Stimulated activated naive CD8-positive, alpha-beta T cell treated with anti-CD3 and anti-CD28 coated beads, Interleukin-15, Interleukin-2, amounts not matched to agents 100 ng/mL and 50 ng/mL, for 24 hours (primary cell): ENCODE measurements around the gene DNAJC4.
A peak's percentile ranks its signal among the peaks of the same experiment; 100 is the strongest.

Source experiments
- H3K27ac Mint-ChIP-seq: one replicate; pipeline ENCODE4 v1.8.0; 2021; ENCODE audit warnings: mild to moderate bottlenecking, mixed read lengths
- H3K27me3 Mint-ChIP-seq: one replicate; pipeline ENCODE4 v1.8.0; 2021; ENCODE audit warnings: mixed read lengths
- H3K36me3 Mint-ChIP-seq: one replicate; pipeline ENCODE4 v1.8.0; 2021; ENCODE audit warnings: low read depth, mixed read lengths
- H3K4me1 Mint-ChIP-seq: one replicate; pipeline ENCODE4 v1.8.0; 2021; ENCODE audit warnings: low read depth, mixed read lengths
- H3K4me3 Mint-ChIP-seq: one replicate; pipeline ENCODE4 v1.8.0; 2021; ENCODE audit warnings: mild to moderate bottlenecking, mixed read lengths
- H3K9me3 Mint-ChIP-seq: one replicate; pipeline ENCODE4 v1.8.0; 2021; ENCODE audit warnings: mixed read lengths

The DNAJC4 gene, protein sequence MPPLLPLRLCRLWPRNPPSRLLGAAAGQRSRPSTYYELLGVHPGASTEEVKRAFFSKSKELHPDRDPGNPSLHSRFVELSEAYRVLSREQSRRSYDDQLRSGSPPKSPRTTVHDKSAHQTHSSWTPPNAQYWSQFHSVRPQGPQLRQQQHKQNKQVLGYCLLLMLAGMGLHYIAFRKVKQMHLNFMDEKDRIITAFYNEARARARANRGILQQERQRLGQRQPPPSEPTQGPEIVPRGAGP

DNA sequence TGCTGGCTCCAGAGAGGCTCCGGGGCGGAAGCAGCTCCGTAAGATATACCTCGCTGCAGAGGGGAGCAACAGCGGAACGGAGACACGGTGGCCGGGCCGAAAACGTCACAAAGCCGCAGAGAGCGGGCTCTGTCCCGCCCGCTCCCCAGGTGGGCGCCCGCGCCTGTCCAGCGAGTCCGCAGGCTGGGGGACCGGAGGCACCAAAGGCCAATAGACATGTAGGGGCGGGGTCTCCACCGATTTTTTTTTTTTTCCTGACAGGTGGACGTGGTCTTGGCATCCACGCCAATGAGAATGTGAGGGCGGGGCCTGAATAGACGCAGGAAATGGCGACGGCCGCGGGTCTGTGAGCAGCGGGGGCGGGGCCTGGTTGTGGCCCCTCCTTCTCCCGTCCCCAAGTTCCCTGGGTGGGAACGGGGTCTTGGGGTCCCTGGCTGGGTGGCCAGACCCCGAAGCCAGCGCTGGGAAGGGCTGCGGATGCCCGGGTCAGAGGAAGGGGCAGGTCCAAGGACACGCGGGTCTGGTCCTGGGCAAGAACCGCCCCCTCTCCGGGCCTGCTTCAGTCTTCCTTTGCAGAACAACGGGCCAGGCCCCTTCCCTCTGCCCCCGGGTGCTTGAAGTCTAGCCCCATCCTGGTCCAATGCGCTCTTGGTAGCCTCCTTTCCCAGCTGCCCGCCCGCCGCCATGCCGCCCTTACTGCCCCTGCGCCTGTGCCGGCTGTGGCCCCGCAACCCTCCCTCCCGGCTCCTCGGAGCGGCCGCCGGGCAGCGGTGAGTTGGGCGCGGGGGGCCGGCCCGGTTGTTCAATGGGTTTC is at the start of gene DNAJC4:
TSS of gene DNAJC4 (plus strand) at position 378 of the 814 bp plus-strand sequence. CDS start at position 685, 307 bp downstream.
- no peaks in the 10 kb centered on the region for H3K9me3 Mint-ChIP-seq
- H3K27me3 Mint-ChIP-seq = no peaks in the 10 kb centered on the region
- peaks cover 58% of the 10 kb centered on the region for H3K4me1 Mint-ChIP-seq
- H3K27ac Mint-ChIP-seq = peak within 1 kb of the TSS; percentile 85
- H3K36me3 Mint-ChIP-seq = no peaks in the 10 kb centered on the region
- peak within 1 kb of the TSS; percentile 86 for H3K4me3 Mint-ChIP-seq

DNA sequence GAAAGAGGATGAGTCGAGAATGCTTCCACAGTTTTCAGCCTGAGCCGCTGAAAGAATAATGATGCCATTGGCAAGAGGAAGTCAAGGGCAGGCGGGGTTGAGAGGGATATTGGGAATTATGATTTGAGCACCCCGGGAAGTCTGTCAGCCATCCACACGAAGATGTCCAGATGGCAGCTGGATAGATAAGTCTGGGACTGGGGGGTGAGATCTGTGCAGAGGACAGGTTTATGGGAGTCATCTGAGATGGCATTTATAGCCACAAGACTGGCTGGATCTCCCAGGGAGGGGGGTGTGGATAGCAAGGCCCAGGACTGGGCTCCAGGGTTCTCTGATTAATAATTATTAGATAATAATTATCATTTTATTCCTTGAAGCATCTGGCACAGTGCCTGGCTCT is 49.5 kb upstream of the DNAJC4 start:
- H3K4me1 Mint-ChIP-seq = peaks cover 51% of the 10 kb centered on the region
- no peak overlapping the region for H3K4me3 Mint-ChIP-seq

DNA sequence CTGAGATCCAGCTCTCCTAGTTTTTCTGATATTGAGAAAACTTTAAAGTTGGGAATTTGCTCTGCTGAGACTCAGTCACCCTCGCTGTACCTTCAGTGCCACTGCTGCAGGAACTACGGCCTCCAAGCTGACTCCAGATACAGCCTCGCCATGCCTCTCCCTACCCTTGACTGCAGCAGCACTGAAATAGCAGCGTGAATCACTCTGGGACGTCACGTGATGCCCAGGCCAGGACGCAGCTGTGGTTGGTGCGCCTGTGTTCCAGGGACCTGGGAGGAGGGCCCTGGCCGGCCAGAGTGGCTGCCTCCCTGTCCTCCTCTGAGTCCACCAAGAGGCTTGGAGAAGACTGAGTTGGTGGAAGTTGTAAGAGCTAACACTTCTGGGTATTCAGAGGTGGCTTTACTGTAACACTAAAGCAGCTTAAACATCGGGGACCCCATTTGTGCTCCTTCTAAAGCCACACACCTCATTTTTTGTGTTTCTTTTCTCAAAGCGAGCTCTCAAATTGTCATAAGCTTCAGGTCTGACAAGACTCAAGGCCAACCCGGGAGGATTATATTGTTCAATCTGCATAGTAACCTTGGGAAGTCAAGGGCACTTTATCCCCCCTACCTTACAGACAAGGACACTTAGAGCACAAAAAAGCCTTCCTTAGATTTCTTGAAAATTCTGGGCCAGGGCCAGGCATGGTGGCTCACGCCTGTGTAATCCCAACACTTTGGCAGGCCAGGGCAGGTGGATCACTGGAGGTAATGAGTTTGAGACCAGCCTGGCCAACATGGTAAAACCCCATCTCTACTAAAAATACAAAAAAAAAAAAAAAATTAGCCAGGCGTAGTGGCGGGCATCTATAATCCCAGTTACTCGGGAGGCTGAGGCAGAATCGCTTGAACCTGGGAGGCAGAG is 48.6 kb upstream of the DNAJC4 start:
- Mint-ChIP-seq H3K36me3 (no peaks in the 10 kb centered on the region), H3K27me3 (no peaks in the 10 kb centered on the region), H3K9me3 (no peaks in the 10 kb centered on the region), H3K27ac (no peak overlapping the region), H3K4me3 (no peak overlapping the region), H3K4me1 (peaks cover 50% of the 10 kb centered on the region)

More for the DNA sequence above, 49.5 kb upstream of the DNAJC4 start:
- no peak overlapping the region for H3K27ac Mint-ChIP-seq
- no peaks in the 10 kb centered on the region for H3K27me3 Mint-ChIP-seq
- no peaks in the 10 kb centered on the region for H3K9me3 Mint-ChIP-seq
- no peaks in the 10 kb centered on the region for H3K36me3 Mint-ChIP-seq

DNA sequence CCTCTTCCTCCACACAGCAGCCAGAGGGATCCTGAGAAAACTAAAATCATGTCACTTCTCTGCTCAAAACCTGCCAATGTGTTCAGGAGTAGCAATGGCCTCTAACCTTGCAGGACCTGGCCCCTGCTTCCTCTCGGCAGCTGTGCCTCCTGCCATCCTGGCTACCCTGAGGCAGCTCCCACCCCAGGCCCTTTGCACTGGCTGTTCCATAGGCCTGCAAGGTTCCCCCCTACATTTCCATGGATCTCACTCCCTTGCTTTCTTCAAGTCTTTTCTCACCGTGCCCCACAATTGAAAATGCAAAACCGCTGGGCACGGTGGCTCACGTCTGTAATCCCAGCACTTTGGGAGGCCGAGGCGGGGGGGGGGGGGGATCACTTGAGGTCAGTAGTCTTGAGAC is 46.5 kb upstream of the DNAJC4 start:
- no peaks in the 10 kb centered on the region for H3K27me3 Mint-ChIP-seq
- H3K9me3 Mint-ChIP-seq = no peaks in the 10 kb centered on the region
- peak overlapping the region; percentile 42 for H3K4me3 Mint-ChIP-seq
- H3K27ac Mint-ChIP-seq = no peak overlapping the region
- peaks cover 7% of the 10 kb centered on the region for H3K36me3 Mint-ChIP-seq
- peaks cover 50% of the 10 kb centered on the region for H3K4me1 Mint-ChIP-seq

DNA sequence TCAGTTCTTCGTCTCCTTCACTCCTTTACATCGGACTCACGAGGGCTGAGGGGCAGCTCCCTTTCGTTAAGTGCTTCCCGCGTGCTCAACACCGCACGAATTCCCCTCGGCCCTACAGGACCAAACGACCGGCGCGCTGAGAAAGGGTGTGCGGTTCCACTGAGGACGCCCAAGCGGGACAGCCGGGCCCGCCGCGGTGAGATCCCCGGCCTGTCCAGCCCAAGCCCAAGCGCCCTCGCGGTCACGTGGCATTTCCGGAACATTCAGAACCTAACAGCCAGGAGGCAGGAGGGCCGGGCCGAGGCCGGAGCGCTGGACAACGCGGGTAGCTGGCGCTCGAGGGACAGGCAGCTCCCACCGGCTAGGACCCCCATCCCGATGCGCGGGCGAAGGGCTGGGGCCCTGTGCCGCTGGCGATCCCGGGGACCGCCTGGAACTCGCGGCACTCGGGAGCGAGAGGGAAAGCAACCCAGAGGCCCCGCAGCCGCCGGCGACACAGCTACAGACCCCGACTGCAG is 45.1 kb upstream of the DNAJC4 start:
- H3K4me3 Mint-ChIP-seq = peak overlapping the region; percentile 96
- H3K27me3 Mint-ChIP-seq = no peaks in the 10 kb centered on the region
- H3K27ac Mint-ChIP-seq = peak overlapping the region; percentile 94
- H3K4me1 Mint-ChIP-seq = peaks cover 57% of the 10 kb centered on the region
- H3K36me3 Mint-ChIP-seq = peaks cover 13% of the 10 kb centered on the region
- no peaks in the 10 kb centered on the region for H3K9me3 Mint-ChIP-seq

DNA sequence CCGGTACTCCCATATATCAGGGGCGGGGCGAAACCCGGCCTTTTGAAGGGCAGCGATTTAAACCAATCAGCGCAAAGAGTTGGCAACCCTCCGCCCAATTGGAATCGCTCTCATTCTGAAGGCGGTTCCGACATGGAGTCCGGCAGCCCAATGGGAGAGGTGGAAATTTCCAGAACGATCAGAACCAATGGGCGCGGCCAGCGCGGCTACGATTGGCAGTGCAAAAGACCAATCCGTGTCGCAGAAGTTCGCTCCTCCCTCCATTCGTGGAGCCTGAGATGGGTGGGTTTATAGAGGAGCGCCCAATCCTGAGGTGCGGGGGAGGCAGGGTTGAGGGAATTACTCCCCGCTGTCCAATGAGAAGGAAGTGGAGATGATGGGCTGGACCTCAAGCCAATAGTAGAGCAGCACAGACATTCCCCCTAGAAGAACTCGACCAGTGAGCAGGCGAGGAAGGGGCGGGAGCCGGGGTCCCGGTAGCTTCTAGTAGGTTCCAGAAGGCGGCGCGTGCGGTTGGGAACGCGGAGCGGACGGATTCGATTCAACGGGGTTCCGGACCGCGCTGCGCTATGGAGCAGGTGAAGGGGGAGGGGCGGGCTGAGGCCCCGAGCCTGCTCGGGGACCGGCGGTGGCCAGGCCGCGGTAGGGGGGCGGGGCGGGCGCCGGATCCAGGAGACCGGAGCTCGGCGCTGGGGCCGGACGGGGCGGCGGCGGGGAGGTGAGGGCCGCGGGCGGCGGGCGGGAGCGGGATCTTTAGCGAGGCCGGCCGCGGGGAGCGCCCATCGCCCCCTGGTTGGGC is 44.5 kb upstream of the DNAJC4 start, which contains the start of gene STIP1:
TSS of gene STIP1 (plus strand) at position 479 of the 799 bp plus-strand sequence. CDS start at position 570, 91 bp downstream.
- Mint-ChIP-seq H3K27me3 (no peaks in the 10 kb centered on the region), H3K36me3 (peaks cover 18% of the 10 kb centered on the region), H3K27ac (peak within 1 kb of the TSS; percentile 94), H3K4me1 (peaks cover 64% of the 10 kb centered on the region), H3K9me3 (no peaks in the 10 kb centered on the region), H3K4me3 (peak within 1 kb of the TSS; percentile 96)

DNA sequence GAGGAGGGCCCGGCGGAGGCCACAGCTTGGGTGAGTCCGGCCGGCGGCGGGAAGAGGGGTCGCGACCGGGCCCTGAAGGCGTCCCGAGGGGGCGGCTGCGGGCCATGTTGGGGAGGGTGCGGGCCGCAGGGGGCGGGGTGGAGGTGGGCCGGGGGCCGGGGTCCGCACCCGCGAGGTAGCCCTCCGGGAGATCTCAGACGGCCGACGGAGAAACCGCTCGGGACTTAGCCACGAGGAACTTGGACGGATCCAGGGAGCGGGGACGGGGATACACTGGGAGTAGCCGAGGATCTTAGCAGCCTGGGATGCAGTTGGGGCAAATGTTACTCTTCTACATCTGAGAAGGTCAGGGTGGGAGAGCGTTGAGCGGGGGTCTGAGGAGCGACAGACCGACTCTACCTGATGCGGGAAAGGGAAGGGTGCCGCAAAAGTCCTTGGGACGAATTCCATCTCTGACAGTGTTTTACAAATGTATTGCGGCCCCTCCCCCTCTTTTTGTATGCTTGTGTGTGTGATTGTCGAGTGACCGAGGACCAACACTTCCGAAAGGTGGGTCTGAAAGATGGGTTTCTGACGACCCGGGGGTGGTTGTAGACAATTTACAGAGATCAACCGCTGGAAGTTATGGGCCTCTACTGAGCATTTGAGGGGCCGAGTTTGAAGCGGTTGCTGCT is 43.7 kb upstream of the DNAJC4 start:
- no peaks in the 10 kb centered on the region for H3K27me3 Mint-ChIP-seq
- no peaks in the 10 kb centered on the region for H3K9me3 Mint-ChIP-seq
- H3K36me3 Mint-ChIP-seq = peaks cover 18% of the 10 kb centered on the region
- no peak overlapping the region for H3K27ac Mint-ChIP-seq
- peaks cover 61% of the 10 kb centered on the region for H3K4me1 Mint-ChIP-seq
- no peak overlapping the region for H3K4me3 Mint-ChIP-seq

DNA sequence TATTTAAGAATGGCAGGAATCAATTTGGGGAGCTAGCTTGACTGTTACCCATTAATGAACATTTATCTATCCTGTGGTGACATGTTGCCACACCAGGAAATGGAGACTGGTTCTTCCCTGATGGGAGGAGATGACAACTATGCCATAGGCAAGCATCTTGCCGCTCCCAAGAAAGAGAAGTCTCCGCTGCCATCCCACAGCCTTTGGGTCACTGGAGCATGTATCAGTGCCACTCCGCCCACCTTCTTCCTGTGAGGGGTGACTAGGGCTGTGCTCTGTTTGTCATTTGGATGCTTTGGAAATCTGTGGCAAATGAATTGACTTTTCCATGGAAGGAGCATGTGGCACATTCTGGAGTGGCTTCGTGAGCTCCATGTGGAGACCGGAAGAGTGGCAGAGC is 37.9 kb upstream of the DNAJC4 start:
- H3K4me1 Mint-ChIP-seq = peaks cover 55% of the 10 kb centered on the region
- peaks cover 67% of the 10 kb centered on the region for H3K36me3 Mint-ChIP-seq

DNA sequence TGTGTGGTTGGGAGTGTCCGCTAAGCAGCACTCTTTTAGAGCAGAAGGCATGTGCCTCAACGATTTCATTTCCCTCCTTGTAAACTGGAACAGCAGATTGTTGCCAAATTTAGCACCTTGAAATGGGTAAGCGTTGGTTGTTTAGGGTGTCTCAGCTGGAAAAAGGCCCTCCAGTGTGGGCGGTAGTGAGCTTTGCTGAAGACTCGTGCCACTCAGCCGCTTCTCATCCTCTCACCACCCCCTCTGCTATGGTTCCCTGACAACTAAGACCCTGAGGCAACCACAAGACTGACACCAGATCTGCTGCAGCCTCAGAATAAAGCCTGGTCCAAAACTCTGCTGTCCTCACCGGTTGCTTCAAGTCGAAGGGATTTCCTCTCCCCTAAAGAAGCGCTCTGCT is 33.7 kb upstream of the DNAJC4 start:
- Mint-ChIP-seq H3K4me1 (peaks cover 30% of the 10 kb centered on the region), H3K27ac (peak overlapping the region; percentile 49), H3K36me3 (peaks cover 83% of the 10 kb centered on the region), H3K9me3 (no peaks in the 10 kb centered on the region), H3K27me3 (no peaks in the 10 kb centered on the region), H3K4me3 (no peak overlapping the region)

More for the DNA sequence above, 37.9 kb upstream of the DNAJC4 start:
- no peaks in the 10 kb centered on the region for H3K27me3 Mint-ChIP-seq
- no peaks in the 10 kb centered on the region for H3K9me3 Mint-ChIP-seq
- H3K27ac Mint-ChIP-seq = peak overlapping the region; percentile 59
- no peak overlapping the region for H3K4me3 Mint-ChIP-seq

DNA sequence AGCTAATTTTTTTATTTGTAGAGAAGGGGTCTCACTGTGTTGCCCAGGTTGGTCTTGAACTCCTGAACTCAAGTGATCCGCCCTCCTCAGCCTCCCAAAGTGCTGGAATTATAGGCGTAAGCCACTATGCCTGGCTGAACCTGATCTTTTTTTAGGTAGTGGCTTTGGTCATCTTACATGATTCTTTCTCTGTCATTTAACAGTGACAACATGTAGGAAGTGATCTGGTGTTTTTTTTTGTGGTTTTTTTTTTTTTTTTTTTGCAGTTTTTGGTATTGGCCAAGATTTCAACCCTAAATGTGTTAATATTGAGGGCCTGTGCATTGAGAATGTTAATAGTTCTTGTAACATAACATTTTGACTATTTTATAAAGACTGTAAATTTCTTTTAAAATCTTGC is 31.8 kb upstream of the DNAJC4 start:
- Mint-ChIP-seq H3K36me3 (peaks cover 85% of the 10 kb centered on the region), H3K4me1 (peaks cover 23% of the 10 kb centered on the region), H3K27me3 (no peaks in the 10 kb centered on the region), H3K4me3 (no peak overlapping the region), H3K9me3 (no peaks in the 10 kb centered on the region), H3K27ac (peak overlapping the region; percentile 40)

DNA sequence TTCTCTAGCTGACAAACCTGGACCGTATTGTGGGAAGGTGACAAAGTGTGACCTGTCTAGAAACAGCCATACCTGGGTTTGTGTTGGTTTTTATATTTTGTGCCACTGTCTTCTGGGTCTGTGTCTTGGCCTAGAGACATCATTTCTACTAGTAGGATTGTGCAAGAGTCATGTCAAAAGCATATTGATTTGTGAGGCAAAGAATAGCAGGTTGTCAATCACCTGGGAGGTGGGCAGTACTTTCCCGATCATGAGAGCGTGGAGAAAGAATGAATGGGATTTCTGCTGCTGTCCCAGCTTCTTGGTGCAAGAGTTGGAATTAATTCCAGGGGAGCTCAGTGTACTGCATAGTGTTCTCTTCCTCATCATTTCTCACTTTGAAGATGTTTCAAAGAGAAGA is 28.8 kb upstream of the DNAJC4 start:
- peaks cover 40% of the 10 kb centered on the region for H3K4me1 Mint-ChIP-seq
- peaks cover 82% of the 10 kb centered on the region for H3K36me3 Mint-ChIP-seq
- no peaks in the 10 kb centered on the region for H3K27me3 Mint-ChIP-seq
- H3K4me3 Mint-ChIP-seq = no peak overlapping the region
- H3K9me3 Mint-ChIP-seq = no peaks in the 10 kb centered on the region
- H3K27ac Mint-ChIP-seq = no peak overlapping the region

DNA sequence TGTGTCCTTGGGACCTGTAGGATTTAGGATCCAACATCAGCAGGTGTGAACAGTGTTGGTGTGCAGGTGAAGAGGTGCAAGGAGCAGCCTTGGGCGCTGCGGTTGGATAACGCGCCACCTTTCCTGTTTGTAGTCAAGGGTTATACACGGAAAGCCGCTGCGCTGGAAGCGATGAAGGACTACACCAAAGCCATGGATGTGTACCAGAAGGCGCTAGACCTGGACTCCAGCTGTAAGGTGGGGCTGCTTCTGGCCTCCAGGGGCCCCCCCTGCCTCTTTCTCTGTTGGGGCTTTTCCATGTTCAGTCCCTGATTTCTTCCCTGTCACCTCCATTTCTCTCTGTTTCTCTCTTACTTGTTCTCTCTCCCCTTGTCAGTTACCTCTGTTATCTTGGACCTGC is 27.4 kb upstream of the DNAJC4 start:
- Mint-ChIP-seq H3K4me1 (peaks cover 36% of the 10 kb centered on the region), H3K36me3 (peaks cover 82% of the 10 kb centered on the region), H3K27me3 (no peaks in the 10 kb centered on the region), H3K27ac (no peak overlapping the region), H3K4me3 (no peak overlapping the region), H3K9me3 (no peaks in the 10 kb centered on the region)

DNA sequence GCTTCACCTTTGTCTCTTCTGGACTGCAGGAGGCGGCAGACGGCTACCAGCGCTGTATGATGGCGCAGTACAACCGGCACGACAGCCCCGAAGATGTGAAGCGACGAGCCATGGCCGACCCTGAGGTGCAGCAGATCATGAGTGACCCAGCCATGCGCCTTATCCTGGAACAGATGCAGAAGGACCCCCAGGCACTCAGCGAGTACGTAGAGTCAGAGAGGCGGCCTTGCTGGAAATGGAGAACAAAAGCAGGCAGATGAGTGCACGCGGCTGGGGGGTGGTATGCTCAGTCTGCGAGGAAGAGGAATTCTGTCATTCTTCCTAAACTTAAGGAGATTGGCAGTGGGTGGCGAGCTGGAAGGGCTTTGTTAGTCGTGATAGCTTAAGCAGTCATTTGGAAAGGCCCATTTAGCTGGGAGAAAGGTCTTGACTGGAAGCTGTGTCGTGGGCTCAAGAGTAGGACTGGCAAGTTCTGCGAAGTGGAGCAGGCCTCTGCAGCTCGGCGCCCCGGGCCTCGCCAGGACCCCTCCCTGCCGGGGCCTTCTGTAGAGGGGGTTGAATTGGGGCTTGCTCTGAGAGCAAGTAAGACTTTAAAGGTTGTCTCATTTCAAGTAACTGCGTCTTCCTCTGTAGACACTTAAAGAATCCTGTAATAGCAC is 26.8 kb upstream of the DNAJC4 start:
- Mint-ChIP-seq H3K4me1 (peaks cover 40% of the 10 kb centered on the region), H3K36me3 (peaks cover 82% of the 10 kb centered on the region), H3K27ac (no peak overlapping the region), H3K4me3 (no peak overlapping the region), H3K27me3 (no peaks in the 10 kb centered on the region), H3K9me3 (no peaks in the 10 kb centered on the region)
